ENCODE measurements around the gene ZMYND10.
"Not testable (repeated sequence)": the region's sequence is repeated elsewhere in the genome, so short reads cannot be mapped to it uniquely, and the experiment has no call there.

Gene ZMYND10

GRCh38 chr3:50325113-50325480, 20.4 kb downstream of the ZMYND10 start:
- DNase-seq (ENCODE audit: low read depth) = no peak

GRCh38 chr3:50324351-50325112, 21.0 kb downstream of the ZMYND10 start:
- no peak for DNase-seq (ENCODE audit: low read depth)

GRCh38 chr3:50323614-50324199, 21.8 kb downstream of the ZMYND10 start:
- no peak for DNase-seq (ENCODE audit: low read depth)

GRCh38 chr3:50323092-50323600, 22.4 kb downstream of the ZMYND10 start:
- DNase-seq (ENCODE audit: low read depth) = no peak

GRCh38 chr3:50322386-50323091, 23.0 kb downstream of the ZMYND10 start, which contains the start of gene HYAL2:
HYAL2 (minus strand) TSS chr3:50322745; CDS start chr3:50320489, 2,256 bp downstream.
- no peak for DNase-seq (ENCODE audit: low read depth)

GRCh38 chr3:50322115-50322385, 23.5 kb downstream of the ZMYND10 start:
- DNase-seq (ENCODE audit: low read depth) = no peak

- DNase-seq (ENCODE audit: low read depth) = no peak
Measured at GRCh38 chr3:50321336-50322114, 24.0 kb downstream of the ZMYND10 start.

- DNase-seq (ENCODE audit: low read depth) = no peak
Measured at GRCh38 chr3:50320853-50321335, 24.6 kb downstream of the ZMYND10 start.

GRCh38 chr3:50319894-50320625, 25.5 kb downstream of the ZMYND10 start:
- no peak for DNase-seq (ENCODE audit: low read depth)

- no peak for DNase-seq (ENCODE audit: low read depth)
Measured at GRCh38 chr3:50319181-50319893, 26.2 kb downstream of the ZMYND10 start.

GRCh38 chr3:50318615-50319014, 26.9 kb downstream of the ZMYND10 start:
- no peak for DNase-seq (ENCODE audit: low read depth)

- no peak for DNase-seq (ENCODE audit: low read depth)
Measured at GRCh38 chr3:50318163-50318562, 27.4 kb downstream of the ZMYND10 start.

- no peak for DNase-seq (ENCODE audit: low read depth)
Measured at GRCh38 chr3:50317300-50317699, 28.2 kb downstream of the ZMYND10 start.

- DNase-seq (ENCODE audit: low read depth) = no peak
Measured at GRCh38 chr3:50316657-50317242, 28.8 kb downstream of the ZMYND10 start.

- no peak for DNase-seq (ENCODE audit: low read depth)
Measured at GRCh38 chr3:50314816-50315215, 30.7 kb downstream of the ZMYND10 start.

- DNase-seq (ENCODE audit: low read depth) = no peak
Measured at GRCh38 chr3:50314342-50314741, 31.2 kb downstream of the ZMYND10 start.

GRCh38 chr3:50312041-50312440, 33.5 kb downstream of the ZMYND10 start:
- not testable (repeated sequence) for DNase-seq (ENCODE audit: low read depth)

- DNase-seq (ENCODE audit: low read depth) = no peak
Measured at GRCh38 chr3:50304601-50305000, 40.9 kb downstream of the ZMYND10 start.

- no peak for DNase-seq (ENCODE audit: low read depth)
Measured at GRCh38 chr3:50303013-50303815, 42.3 kb downstream of the ZMYND10 start, which contains the start of gene HYAL1. HYAL1 (minus strand) TSS chr3:50303574; CDS start chr3:50302956, 618 bp downstream.

Measured in non-pigmented ciliary epithelial cell (primary cell).